ENCODE data around the gene POU2F2.
A peak's percentile ranks its signal among the peaks of the same experiment; 100 is the strongest.
"Not testable (repeated sequence)": the region's sequence is repeated elsewhere in the genome, so short reads cannot be mapped to it uniquely, and the experiment has no call there.

The POU2F2 gene

GRCh38 chr19:42059196-42059595, 73.0 kb downstream of the POU2F2 start:
- no peak for DNase-seq (ENCODE audit: low spot score)

- DNase-seq (ENCODE audit: low spot score): no peak
Observed at GRCh38 chr19:42057846-42058245, 74.4 kb downstream of the POU2F2 start.

- DNase-seq (ENCODE audit: low spot score): no peak
Observed at GRCh38 chr19:42054205-42054604, 78.0 kb downstream of the POU2F2 start.

GRCh38 chr19:42053037-42053935, 79.0 kb downstream of the POU2F2 start:
- DNase-seq (ENCODE audit: low spot score): no peak

- DNase-seq (ENCODE audit: low spot score): no peak
Observed at GRCh38 chr19:42052241-42052863, 79.9 kb downstream of the POU2F2 start.

- no peak for DNase-seq (ENCODE audit: low spot score)
Observed at GRCh38 chr19:42051166-42052115, 80.8 kb downstream of the POU2F2 start.

GRCh38 chr19:42048992-42049391, 83.3 kb downstream of the POU2F2 start:
- DNase-seq (ENCODE audit: low spot score): peak; percentile 21

- no peak for DNase-seq (ENCODE audit: low spot score)
Observed at GRCh38 chr19:42045575-42045974, 86.7 kb downstream of the POU2F2 start.

GRCh38 chr19:42042455-42043170, 89.6 kb downstream of the POU2F2 start:
- no peak for DNase-seq (ENCODE audit: low spot score)

GRCh38 chr19:42040491-42040890, 91.8 kb downstream of the POU2F2 start:
- DNase-seq (ENCODE audit: low spot score): not testable (repeated sequence)

- no peak for DNase-seq (ENCODE audit: low spot score)
Observed at GRCh38 chr19:42040031-42040430, 92.2 kb downstream of the POU2F2 start.

GRCh38 chr19:42038666-42039065, 93.6 kb downstream of the POU2F2 start:
- DNase-seq (ENCODE audit: low spot score): no peak

- DNase-seq (ENCODE audit: low spot score): no peak
Observed at GRCh38 chr19:42037649-42038048, 94.6 kb downstream of the POU2F2 start.

Data from COLO829 (cell line).